ENCODE data around the gene NMT1.

Gene NMT1

GRCh38 chr17:45060797-45061605 is at the start of gene NMT1:
TSS of gene NMT1 (plus strand) at chr17:45061317. CDS start at chr17:45061330, 13 bp downstream.
- peak; percentile 97 to 100 (median 100) for DNase-seq

GRCh38 chr17:45011767-45012166 is 49.4 kb upstream of the NMT1 start:
- DNase-seq = no peak

GRCh38 chr17:45013021-45013997 is 47.8 kb upstream of the NMT1 start:
- DNase-seq = no peak

GRCh38 chr17:45016237-45016636 is 44.9 kb upstream of the NMT1 start:
- DNase-seq = no peak

GRCh38 chr17:45016823-45017222 is 44.3 kb upstream of the NMT1 start:
- peak in 1 of 3 donors; percentile 15 for DNase-seq

- DNase-seq = peak in 1 of 3 donors; percentile 41
Measured at GRCh38 chr17:45018514-45018847, 42.6 kb upstream of the NMT1 start.

GRCh38 chr17:45018848-45019711 is 42.0 kb upstream of the NMT1 start:
- DNase-seq = peak; percentile 58 to 90 (median 76)

- no peak for DNase-seq
Measured at GRCh38 chr17:45020354-45021138, 40.6 kb upstream of the NMT1 start.

GRCh38 chr17:45021607-45022287 is 39.4 kb upstream of the NMT1 start:
- DNase-seq = peak; percentile 68 to 91 (median 81)

- no peak for DNase-seq
Measured at GRCh38 chr17:45022288-45022648, 38.8 kb upstream of the NMT1 start.

- DNase-seq = no peak
Measured at GRCh38 chr17:45022655-45023339, 38.3 kb upstream of the NMT1 start.

- DNase-seq = no peak
Measured at GRCh38 chr17:45029096-45029495, 32.0 kb upstream of the NMT1 start.

GRCh38 chr17:45029758-45030423 is 31.2 kb upstream of the NMT1 start:
- DNase-seq = no peak

- no peak for DNase-seq
Measured at GRCh38 chr17:45030733-45031132, 30.4 kb upstream of the NMT1 start.

GRCh38 chr17:45031231-45032173 is 29.6 kb upstream of the NMT1 start:
- no peak for DNase-seq

- DNase-seq = no peak
Measured at GRCh38 chr17:45032174-45032541, 29.0 kb upstream of the NMT1 start.

- no peak for DNase-seq
Measured at GRCh38 chr17:45034599-45034998, 26.5 kb upstream of the NMT1 start.

- no peak for DNase-seq
Measured at GRCh38 chr17:45035848-45036247, 25.3 kb upstream of the NMT1 start.

GRCh38 chr17:45036691-45037090 is 24.4 kb upstream of the NMT1 start:
- DNase-seq = no peak
